Choroid plexus epithelial cell (primary cell): ENCODE results near the gene CREB3.

Experiments
- DNase-seq: peaks from one replicate; pipeline ENCODE4 v3.0.0-alpha.2; 2010; ENCODE audit warnings: low read depth
- H3K4me3 ChIP-seq: 2 replicates; pipeline ENCODE4 v1.5.1; 2011; ENCODE audit warnings: low read depth, mild to moderate bottlenecking, control low read depth, low read length, moderate library complexity
- TF ChIP-seq, protein P1 (sequence below): conservative IDR thresholded peaks from 2 replicates; pipeline ENCODE4 v1.5.1; 2011; ENCODE audit warnings: low read depth, mild to moderate bottlenecking, control low read depth, inconsistent platforms, low read length, moderate library complexity

CREB3 gene

DNA sequence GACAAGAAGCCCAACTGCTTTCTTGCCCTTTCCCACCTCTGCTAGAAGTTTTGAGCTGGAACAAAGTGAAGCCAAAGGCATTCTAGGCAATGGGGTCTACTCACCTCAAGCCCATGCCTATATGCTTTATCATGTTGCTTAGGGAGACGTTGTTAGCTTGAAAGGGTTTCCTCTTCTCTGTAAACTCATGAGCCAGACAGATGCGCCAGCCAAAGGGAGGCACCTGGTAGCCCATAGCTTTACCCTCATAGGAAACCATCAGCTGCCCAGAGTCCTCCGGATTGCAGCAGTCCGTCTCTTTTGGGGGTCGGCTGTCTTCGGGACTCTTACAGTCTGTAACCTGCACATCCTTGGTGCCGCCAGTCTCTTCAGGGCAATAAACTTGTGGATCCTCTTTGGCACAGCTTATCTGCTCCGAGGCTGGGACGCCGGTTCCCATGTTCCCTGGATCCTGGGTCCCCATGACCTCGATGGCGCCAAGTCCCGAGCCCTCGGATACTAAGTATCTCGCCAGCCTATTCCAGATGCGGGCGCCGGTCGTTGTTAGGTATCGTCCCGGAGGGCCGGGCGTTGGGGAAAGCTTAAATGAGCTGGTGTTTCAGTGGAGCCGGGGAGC, 15.9 kb downstream of the CREB3 start:
- no peak for DNase-seq
- TF ChIP-seq, protein P1, sequence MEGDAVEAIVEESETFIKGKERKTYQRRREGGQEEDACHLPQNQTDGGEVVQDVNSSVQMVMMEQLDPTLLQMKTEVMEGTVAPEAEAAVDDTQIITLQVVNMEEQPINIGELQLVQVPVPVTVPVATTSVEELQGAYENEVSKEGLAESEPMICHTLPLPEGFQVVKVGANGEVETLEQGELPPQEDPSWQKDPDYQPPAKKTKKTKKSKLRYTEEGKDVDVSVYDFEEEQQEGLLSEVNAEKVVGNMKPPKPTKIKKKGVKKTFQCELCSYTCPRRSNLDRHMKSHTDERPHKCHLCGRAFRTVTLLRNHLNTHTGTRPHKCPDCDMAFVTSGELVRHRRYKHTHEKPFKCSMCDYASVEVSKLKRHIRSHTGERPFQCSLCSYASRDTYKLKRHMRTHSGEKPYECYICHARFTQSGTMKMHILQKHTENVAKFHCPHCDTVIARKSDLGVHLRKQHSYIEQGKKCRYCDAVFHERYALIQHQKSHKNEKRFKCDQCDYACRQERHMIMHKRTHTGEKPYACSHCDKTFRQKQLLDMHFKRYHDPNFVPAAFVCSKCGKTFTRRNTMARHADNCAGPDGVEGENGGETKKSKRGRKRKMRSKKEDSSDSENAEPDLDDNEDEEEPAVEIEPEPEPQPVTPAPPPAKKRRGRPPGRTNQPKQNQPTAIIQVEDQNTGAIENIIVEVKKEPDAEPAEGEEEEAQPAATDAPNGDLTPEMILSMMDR = no peak
- peak overlapping the region; percentile 83 for H3K4me3 ChIP-seq

DNA sequence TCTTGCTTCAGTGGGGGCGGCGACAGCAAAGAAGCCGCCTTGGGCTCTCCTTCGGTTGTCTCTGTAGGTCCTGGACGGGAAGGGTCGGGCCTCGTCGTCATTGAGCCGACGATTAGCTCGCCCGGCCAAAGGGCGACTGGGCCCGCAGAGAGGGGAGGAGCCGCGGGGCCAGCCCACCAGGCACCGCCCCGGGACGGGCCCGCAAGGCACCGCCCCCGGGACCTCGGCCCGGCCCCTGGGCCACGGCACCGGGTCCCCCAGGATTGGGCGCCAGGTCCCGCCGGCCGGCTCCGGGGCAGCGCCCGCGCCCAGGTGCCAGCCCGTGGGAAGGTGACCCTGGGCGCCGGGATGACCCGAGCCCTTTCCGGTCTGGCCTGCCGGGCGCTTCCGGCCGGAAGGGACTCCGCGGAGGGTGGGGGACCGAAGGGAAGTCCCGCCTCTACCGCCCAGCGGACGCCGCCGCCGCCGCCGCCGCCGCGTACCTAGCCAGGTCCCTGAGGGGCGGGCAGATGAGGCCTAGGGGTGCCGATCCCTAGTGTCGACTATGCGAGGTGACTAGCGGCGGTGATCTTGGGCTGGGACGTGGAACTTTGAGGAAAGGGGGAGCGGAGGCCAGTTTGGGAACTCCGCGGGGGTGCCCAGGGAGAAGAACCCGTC, 16.5 kb downstream of the CREB3 start, which contains the start of the genes GBA2 and RGP1:
TSS of gene GBA2 (minus strand) at position 371 of the 657 bp plus-strand sequence. CDS start 524 bp downstream, outside the sequence.
TSS of gene RGP1 (plus strand) at position 430 of the 657 bp plus-strand sequence. CDS start 469 bp downstream, outside the sequence.
- TF ChIP-seq, protein P1 = no peak
- H3K4me3 ChIP-seq = peak within 1 kb of the TSS; percentile 83
- DNase-seq = peak; percentile 67

GRCh38 chr9:35749515-35750255, 17.2 kb downstream of the CREB3 start:
- no peak for DNase-seq
- H3K4me3 ChIP-seq = peak overlapping the region; percentile 83
- TF ChIP-seq, protein P1 = no peak

- H3K4me3 ChIP-seq = peak overlapping the region; percentile 83
- TF ChIP-seq, protein P1 = no peak
- no peak for DNase-seq
Observed at GRCh38 chr9:35750256-35750531, 17.7 kb downstream of the CREB3 start.

DNA sequence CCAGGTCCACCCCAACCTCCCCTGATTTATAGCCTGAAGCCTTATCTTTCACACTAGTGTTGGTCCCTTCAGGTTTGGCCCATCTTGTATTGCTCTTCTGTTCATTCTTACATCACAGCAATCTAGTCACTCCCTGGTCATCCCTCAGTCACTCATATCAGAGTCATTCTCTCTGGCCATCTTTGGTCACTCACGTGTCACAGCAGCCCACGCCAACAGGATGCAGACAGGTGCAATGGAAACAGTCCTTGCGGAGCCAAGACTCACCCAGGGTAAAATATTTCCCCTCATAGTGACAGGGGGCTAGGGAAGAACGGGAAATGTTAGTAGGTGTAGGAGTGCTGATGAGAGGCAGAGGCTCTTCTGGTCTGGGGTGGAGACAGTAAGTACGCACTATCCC, 21.0 kb downstream of the CREB3 start:
- no peak overlapping the region for H3K4me3 ChIP-seq
- no peak for DNase-seq
- TF ChIP-seq, protein P1 = no peak

DNA sequence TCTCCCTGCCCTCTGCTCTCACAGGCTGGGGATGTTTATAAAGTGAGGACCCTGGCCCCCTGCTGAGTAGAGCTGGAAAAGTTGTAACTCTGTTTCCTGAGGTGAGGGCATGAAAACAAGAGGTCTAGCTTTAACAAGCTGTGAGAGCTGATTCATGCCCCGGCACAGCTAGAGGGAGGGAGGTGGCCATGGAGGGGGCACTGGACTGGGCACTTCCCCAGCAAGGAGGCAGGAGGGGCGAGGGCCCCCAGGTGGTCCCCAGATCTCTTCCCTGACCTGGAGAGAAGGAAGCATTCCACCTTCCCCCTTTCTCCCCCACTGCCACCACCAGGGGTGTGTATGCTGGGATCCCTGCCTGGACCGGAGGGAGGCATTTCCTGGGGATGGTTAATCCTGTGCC, 21.8 kb downstream of the CREB3 start, which contains the start of gene MSMP:
TSS of gene MSMP (minus strand) at position 13 of the 400 bp plus-strand sequence. CDS start 147 bp downstream, outside the sequence.
- TF ChIP-seq, protein P1 = no peak
- peak; percentile 45 for DNase-seq
- no peak within 1 kb of the TSS for H3K4me3 ChIP-seq
